ENCODE measurements around the gene GDE1.
"Not testable (repeated sequence)": the region's sequence is repeated elsewhere in the genome, so short reads cannot be mapped to it uniquely, and the experiment has no call there.

The GDE1 gene, protein sequence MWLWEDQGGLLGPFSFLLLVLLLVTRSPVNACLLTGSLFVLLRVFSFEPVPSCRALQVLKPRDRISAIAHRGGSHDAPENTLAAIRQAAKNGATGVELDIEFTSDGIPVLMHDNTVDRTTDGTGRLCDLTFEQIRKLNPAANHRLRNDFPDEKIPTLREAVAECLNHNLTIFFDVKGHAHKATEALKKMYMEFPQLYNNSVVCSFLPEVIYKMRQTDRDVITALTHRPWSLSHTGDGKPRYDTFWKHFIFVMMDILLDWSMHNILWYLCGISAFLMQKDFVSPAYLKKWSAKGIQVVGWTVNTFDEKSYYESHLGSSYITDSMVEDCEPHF

DNA sequence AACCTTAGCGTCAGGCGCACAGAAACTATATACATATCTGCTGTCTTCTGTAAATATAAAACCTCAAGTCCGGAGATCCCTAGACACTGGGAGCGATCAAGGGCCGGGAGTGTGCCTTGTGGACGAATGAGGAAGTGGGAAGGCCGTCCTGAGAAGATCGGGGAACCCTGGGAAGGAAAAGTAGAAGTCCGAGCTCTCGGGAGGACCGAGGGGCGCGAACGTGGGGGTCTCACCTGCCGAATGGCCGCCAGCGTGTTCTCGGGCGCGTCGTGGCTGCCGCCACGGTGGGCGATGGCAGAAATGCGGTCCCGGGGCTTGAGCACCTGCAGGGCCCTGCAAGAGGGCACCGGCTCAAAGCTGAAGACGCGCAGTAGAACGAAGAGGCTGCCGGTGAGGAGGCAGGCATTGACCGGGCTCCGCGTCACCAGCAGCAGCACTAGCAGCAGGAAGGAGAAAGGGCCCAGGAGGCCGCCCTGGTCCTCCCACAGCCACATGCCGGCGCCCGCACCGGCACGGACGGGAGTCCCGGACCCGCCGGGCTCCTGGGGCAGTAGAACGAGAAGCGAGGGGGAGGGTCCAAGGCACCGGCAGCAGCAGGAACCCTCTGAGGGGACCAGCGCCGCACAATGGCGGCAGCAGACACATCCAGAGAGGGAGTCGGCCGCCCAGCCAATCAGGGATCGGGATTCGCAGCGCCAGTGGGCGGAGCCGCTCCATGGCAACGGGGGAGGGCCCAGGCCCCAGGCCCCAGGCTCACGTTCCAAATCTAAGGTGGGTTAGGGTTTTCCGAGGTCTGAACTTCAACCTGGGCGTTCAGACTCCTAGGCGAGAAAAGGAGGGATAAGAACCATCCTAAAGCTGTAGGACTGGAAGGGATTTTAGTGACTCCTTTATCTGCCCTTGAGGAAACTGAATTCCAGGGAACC is at the start of gene GDE1:
Gene GDE1 (minus strand): TSS at position 628 of the 926 bp plus-strand sequence. CDS start 134 bp downstream, at position 494.
- in situ Hi-C loops (cut with MboI; ENCODE audit: low sequenced_read_pairs): no loop called here

GRCh38 chr16:19567560-19567959 is 45.7 kb upstream of the GDE1 start:
- in situ Hi-C loops (cut with MboI; ENCODE audit: low sequenced_read_pairs): no loop called here

GRCh38 chr16:19566362-19566761 is 44.5 kb upstream of the GDE1 start:
- in situ Hi-C loops (cut with MboI; ENCODE audit: low sequenced_read_pairs): no loop called here

DNA sequence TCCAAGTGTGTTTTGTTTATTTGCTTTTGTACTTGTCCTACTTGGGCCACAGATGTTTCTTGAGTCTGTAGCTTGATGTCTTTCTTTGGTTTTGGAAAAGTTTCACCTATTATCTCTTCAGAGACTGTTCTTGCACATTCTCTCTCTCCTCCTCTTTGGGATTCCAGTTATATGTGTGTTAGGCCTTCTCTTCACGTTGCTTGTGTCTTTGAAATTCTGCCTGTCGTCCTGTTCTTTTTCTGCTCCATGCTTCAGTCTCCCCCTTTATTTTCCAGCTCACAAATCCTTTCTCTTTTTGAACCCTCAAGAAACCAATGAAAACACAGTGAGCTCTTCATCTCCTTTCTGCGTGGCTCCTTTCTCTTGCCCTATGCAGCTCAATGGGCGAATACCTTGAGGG is 41.5 kb upstream of the GDE1 start:
- in situ Hi-C loops (cut with MboI; ENCODE audit: low sequenced_read_pairs): no loop called here

GRCh38 chr16:19560078-19560477 is 38.2 kb upstream of the GDE1 start:
- in situ Hi-C loops (cut with MboI; ENCODE audit: low sequenced_read_pairs): no loop called here

DNA sequence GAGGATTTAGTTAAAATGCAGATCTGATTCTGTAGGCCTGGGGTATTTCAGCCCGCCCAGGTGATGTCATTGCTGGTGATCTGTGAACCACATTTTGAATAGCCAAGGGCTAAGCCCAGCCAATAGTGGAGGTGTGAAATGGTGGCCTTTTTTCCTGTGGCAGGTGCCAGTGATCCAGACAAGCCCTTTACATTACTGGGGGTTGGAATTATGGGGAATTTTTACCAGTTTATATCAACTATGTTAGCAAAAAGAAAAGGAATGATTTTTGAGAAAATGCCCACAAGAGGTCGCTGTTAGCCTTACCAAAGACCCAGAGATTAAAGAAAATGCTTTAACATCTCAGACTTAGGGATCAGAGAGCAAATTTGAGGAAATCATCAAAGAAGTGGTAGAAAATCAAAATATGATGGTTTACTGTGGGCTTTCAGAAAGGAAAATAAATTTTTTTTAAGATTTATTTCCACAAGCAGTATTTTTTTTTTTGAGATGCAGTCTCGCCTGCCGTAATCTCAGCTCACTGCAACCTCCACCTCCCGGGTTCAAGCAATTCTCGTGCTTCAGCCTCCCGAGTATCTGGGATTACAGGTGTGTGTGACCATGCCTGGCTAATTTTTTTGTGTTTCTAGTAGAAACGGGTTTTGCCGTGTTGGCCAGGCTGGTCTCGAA is 37.5 kb upstream of the GDE1 start:
- in situ Hi-C loops (cut with MboI; ENCODE audit: low sequenced_read_pairs): no loop called here

DNA sequence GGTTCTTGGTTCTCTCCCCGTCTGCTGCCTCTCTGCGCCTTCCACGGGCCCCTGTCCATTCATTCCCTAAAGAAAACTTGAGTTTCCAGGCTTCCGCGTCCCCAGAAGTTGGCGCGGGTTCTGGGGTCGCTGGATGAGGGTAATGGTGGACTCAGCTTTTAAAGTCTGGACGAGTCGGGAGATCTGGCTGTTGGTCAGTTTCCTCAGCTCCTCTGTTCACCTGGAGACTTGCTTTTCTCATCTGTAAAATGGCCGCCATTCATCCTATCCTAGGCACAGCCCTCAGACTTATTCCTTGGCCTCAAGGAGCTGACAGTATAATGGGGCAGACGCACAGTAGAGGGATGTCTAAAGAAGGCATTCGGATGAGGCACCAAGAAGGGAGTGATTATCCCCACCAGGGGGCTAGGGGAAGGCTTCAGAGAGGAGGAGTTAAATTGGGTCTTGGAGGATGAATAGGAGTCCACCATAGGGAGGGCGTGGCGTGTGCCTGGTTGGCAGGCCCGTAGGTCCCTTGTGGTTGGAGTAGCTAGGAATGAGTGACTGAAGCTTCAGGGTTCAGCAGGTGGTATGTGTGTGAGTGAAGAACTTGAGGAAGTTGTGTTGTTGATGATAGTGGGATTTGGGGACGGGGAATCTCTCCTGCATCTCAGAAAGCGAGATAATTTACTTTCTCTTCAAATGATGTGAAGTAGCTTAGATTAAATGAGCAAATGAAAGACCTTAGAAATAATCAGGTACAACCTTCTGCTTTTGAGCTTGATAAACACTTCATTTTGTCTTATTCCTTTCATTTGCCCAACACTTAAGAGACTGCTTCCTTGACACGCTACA is 34.3 kb upstream of the GDE1 start:
- in situ Hi-C loops (cut with MboI; ENCODE audit: low sequenced_read_pairs): no loop called here

DNA sequence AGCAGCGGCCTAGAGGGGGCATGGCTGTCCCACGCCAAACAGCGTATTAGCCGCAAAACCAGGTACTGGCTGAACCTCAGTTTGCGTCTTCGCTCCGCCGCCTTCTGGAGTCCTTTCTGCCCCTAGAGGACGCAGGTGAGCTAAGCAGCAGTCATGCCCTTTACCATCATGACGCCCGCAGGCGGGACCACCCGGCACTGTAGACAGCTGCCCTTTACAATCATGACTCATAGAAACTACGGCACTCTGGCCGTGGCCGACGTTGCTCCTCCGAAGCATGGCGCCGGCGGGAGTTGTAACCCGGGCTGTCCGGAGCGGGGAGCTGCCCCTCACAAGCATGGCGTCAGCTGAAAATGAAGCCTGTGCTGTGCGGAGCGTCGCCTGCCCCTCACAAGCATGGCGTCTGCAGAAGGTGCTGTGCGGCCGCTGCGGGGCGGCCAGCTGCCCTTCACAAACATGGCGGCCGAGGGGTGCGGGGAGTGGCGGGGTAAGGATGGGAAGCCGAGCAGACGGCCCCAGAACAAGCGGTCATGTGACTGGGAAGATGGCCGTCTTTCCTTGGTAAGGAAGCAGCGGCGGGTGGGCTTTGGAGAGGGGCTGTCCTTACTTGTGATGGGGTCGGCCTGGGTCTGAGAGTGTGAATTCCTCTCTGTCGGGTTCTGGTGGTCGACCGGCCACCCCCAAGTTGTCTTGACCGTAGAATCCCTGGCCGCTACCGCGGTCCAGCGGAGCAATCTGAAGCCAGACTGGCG is 33.5 kb upstream of the GDE1 start, which contains the start of gene VPS35L:
Gene VPS35L (plus strand): TSS at position 518 of the 752 bp plus-strand sequence. CDS start 27 bp downstream, at position 545.
- in situ Hi-C loops (cut with MboI; ENCODE audit: low sequenced_read_pairs): no loop called here

DNA sequence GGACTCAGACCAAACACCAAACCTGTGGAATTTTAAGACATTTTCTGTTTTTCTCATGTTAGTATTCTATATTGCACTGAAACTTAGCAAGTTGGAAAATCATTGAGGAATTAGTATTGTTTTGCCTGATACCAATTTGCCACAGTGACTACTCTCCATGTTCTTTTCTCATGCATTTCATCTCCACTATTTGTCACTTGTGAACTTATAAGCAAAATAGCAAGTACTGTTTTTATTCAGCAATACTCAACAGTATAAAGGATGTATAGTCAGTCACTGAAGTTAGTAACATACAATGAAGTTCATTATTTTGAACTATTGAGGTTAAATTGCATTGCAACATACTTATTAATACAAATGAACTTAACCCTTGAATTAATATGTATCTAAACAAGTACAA is 27.8 kb upstream of the GDE1 start:
- in situ Hi-C loops (cut with MboI; ENCODE audit: low sequenced_read_pairs): no loop called here

DNA sequence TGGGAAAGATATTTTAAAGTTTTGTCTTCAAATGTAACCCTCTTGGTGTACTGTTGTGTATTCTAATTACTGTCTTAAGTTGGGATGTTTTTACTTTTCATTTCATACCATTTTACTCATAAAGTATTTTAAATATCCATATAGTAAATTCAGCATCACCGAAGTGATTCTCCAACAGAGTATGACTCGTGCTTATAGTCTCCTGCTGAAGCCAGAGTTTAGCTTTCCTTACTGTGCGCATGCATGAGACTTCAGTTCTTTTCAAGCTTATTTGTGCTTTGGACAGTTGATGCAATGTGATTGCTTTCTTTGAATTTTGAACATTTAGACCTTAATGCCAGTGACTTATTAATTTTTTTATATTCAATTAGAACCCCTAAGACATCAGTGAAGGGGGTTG is 26.2 kb upstream of the GDE1 start:
- in situ Hi-C loops (cut with MboI; ENCODE audit: low sequenced_read_pairs): no loop called here

DNA sequence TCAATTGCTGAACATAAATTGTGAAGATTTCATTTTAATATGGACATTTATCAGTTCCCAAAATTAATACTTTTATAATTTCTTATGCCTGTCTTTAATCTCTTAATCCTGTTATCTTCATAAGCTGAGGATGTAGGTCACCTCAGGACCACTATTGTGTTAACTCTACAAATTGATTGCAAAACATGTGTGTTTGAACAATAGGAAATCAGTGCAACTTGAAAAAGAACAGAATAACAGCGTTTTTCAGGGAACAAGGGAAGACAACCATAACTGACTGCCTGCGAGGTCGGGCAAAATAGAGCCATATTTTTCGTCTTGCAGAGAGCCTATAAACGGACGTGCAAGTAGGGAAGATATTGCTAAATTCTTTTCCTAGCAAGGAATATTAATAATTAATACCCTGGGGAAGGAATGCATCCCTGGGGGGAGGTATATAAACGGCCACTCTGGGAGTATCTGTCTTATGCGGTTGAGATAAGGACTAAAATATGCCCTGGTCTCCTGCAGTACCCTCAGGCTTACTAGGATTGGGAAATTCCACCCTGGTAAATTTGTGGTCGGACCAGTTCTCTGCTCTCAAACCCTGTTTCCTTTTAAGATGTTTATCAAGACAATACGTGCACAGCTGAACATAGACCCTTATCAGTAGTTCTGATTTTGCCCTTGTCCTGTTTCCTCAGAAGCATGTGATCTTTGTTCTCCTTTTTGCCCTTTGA is 21.5 kb upstream of the GDE1 start:
- in situ Hi-C loops (cut with MboI; ENCODE audit: low sequenced_read_pairs): not testable (repeated sequence)

GRCh38 chr16:19542138-19542821 is 20.4 kb upstream of the GDE1 start:
- in situ Hi-C loops (cut with MboI; ENCODE audit: low sequenced_read_pairs): no loop called here

DNA sequence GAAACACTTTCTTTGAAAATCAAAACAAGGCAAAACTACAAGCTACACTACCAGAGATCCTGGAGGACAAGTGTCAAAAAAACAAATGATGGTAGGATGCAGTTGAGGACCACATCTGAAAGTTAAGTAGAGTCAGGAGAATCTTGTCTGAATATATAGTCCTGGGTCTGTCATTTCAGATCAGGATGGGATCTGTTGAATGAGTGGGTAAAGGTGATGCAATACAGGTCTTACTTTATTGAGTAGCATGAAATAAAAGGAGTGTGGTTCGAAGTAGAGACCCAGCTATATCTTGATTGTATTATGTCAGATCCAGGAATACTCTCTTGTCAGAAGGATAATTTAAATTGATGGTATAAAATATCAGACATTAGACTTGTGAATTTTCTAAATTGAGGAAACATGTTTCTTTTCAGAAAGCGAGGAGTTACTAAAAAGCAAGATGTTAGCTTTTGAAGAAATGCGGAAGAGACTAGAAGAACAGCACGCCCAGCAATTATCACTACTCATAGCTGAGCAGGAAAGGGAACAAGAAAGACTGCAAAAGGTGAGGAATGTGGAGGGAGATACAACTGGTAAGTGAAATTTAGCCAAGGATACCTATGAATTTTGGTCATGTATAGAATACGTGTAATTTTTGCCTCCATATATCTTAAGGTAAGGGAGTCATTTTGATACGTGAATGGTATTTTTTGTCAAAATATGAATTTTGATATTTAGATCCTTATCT is 18.5 kb upstream of the GDE1 start:
- in situ Hi-C loops (cut with MboI; ENCODE audit: low sequenced_read_pairs): no loop called here

GRCh38 chr16:19532601-19533000 is 10.7 kb upstream of the GDE1 start:
- in situ Hi-C loops (cut with MboI; ENCODE audit: low sequenced_read_pairs): no loop called here

DNA sequence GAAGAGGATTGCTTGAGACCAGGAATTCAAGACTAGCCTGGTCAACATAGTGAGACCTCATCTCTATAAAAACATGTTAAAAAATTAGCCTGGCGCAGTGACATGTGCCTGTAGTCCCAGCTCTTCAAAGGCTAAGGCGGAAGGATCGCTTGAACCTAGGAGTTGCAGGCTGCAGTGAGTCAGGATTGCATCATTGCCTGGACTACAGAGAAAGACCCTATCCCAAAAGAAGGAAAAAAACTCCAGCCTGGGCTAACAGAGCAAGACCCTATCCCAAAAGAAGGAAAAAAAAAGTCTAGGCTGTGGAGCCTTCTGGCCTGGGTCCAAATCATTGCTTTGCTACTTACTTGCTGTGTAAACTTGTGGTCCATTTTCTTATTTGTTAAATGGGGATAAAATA is 6.8 kb upstream of the GDE1 start:
- in situ Hi-C loops (cut with MboI; ENCODE audit: low sequenced_read_pairs): no loop called here

- in situ Hi-C loops (cut with MboI; ENCODE audit: low sequenced_read_pairs): no loop called here
These were observed 5.3 kb upstream of the GDE1 start for GRCh38 chr16:19527161-19527560.

DNA sequence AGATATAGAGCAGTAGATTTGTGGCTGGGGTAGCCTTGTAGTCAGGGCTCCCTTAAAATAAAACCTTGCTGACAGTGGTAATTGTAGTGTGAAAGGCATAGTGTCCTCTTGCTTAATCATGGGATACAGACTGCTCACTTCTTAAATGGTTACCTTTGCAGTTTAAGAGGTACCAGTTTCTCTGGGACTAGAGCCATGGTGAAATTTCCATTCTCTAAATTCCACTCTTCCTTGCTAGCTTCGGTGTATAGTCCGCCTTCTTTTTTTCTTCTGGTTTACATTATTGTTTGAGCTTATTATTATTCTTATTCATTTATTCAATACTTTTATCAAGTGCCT is 3.5 kb upstream of the GDE1 start:
- in situ Hi-C loops (cut with MboI; ENCODE audit: low sequenced_read_pairs): no loop called here

All from hTERT RPE-1 (cell line).